Esophagus squamous epithelium (tissue), 5 donors: ENCODE data around the gene CCDC182. TPM values are rescaled to one million over a fixed set of nuclear protein-coding genes. Genes with fewer than 3 reads are reported as not detected.

Experiments used
- DNase-seq: peaks from one replicate; lab custom pipeline; 2025; lab: John Stamatoyannopoulos, UW
- H3K27ac ChIP-seq, 4 donors: fragments of 200-600 bp; sonication (generic); one replicate each; pipeline ENCODE4 v1.5.1; 2016 to 2019; ENCODE audit warnings: mild to moderate bottlenecking in 1 of 4
- H3K27me3 ChIP-seq, 4 donors: fragments of 200-600 bp; sonication (generic); 1 replicate in 3 of 4; 2 replicates in 1 of 4; pipeline versions ENCODE4 v1.5.1 to v1.6.0; 2017 to 2021; ENCODE audit warnings: antibody characterized with exemption in 1 of 4
- H3K36me3 ChIP-seq, 3 donors: fragments of 200-600 bp; sonication (generic); one replicate each; pipeline ENCODE4 v1.5.1; 2016 to 2019
- H3K4me1 ChIP-seq, 3 donors: fragments of 200-600 bp; sonication (generic); one replicate each; pipeline ENCODE4 v1.5.1; 2017 to 2019
- H3K4me3 ChIP-seq, 4 donors: fragments of 200-600 bp; sonication (generic); 1 replicate in 3 of 4; 2 replicates in 1 of 4; pipeline ENCODE4 v1.5.1; 2016 to 2019; ENCODE audit warnings: mild to moderate bottlenecking in 2 of 4, moderate library complexity in 1 of 4
- H3K9me3 ChIP-seq, 3 donors: fragments of 200-600 bp; sonication (generic); one replicate each; pipeline ENCODE4 v1.5.1; 2016 to 2019
- POLR2A ChIP-seq, 4 donors: fragments of 450-650 bp; IDR thresholded peaks; one replicate each; pipeline ENCODE4 v1.6.1; 2017; ENCODE audit warnings: antibody characterized with exemption in 4 of 4, mild to moderate bottlenecking in 4 of 4, moderate library complexity in 3 of 4
- WGBS, 2 donors: methylation state at CpG; one replicate each; pipeline ENCODE4 v1.1.5; 2018; 5-methylcytosine and 5-hydroxymethylcytosine counted together
- intact Hi-C: fragments of 100-400 bp; cut with DNase I; formaldehyde crosslinking; loops from one replicate; pipeline ENCODE4 v1.15.0; 2022
- small RNA-seq, 4 donors: library from RNA; depleted of rRNA; stranded (forward); fragments of <200 nt; gene quantifications; one replicate each; pipeline ENCODE3, GENCODE V24; 2016
- total RNA-seq, 4 donors: library from RNA; depleted of rRNA; stranded (reverse); fragments of >200 nt; gene quantifications; one replicate each; pipeline ENCODE4 v1.1.0, GENCODE V29; 2016
- TF ChIP-seq, protein P1 (sequence below), 6 experiments: fragments of 450-650 bp in 4 of 6; fragments of 200-600 bp in 2 of 6; sonication (generic) in 2 of 6; IDR thresholded peaks; one replicate each; pipeline ENCODE4 v1.5.1; 2016 to 2019; ENCODE audit warnings: antibody characterized with exemption in 6 of 6, mild to moderate bottlenecking in 4 of 6, moderate library complexity in 4 of 6
- donor health status: DM: yes; HTN: yes; CAD: no.

Gene CCDC182
- total RNA-seq, 4 donors from 2014 or later = not detected

DNA sequence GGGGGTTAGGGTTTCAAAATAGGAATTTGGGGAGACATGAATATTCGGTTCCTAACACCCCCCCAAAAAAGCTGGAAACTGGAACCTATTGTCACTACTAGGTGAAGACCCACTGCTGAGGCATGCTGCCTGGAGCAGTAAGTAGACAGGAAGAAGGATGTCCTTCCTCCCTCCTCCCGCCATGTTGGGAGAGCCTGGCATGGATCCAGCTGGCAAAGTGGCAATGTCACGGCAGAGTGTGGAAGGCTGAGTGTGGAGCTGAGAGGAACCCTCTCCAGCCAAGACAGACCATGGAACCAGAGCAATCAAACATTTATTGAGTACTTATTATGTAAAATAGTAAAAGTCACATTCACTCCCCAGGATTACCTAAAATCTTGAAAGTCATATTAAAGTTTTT lies 49.0 kb downstream of the CCDC182 start:
- H3K36me3 ChIP-seq = no peaks in the 10 kb centered on the region
- intact Hi-C loops = no loop called here
- DNase-seq = no peak
- H3K27ac ChIP-seq = no peak overlapping the region
- peaks cover 0 to 11% (median 0%) of the 10 kb centered on the region in 4 donors for H3K27me3 ChIP-seq
- H3K9me3 ChIP-seq = no peaks in the 10 kb centered on the region
- TF ChIP-seq POLR2A (IDR thresholded peaks at IDR 0.05) = no peak
- TF ChIP-seq, protein P1, sequence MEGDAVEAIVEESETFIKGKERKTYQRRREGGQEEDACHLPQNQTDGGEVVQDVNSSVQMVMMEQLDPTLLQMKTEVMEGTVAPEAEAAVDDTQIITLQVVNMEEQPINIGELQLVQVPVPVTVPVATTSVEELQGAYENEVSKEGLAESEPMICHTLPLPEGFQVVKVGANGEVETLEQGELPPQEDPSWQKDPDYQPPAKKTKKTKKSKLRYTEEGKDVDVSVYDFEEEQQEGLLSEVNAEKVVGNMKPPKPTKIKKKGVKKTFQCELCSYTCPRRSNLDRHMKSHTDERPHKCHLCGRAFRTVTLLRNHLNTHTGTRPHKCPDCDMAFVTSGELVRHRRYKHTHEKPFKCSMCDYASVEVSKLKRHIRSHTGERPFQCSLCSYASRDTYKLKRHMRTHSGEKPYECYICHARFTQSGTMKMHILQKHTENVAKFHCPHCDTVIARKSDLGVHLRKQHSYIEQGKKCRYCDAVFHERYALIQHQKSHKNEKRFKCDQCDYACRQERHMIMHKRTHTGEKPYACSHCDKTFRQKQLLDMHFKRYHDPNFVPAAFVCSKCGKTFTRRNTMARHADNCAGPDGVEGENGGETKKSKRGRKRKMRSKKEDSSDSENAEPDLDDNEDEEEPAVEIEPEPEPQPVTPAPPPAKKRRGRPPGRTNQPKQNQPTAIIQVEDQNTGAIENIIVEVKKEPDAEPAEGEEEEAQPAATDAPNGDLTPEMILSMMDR (IDR thresholded peaks at IDR 0.05) = no peak
- WGBS, 2 donors = 52 to 53% methylated on average over 3 of the region's 3 CpGs
- no peak overlapping the region for H3K4me3 ChIP-seq
- no peaks in the 10 kb centered on the region for H3K4me1 ChIP-seq

Small RNA genes within 50 kb of the gene (small RNA-seq; reads per million reads assigned to genes)
- gene RN7SKP94 = 0 reads per million in 4 donors

Other genes with a start within 250 kb of the CCDC182 start
- 10 to 100 TPM in 3 of 4 donors, 1 to 10 TPM in 1; 9.9 to 25.2 (median 20.8) TPM for gene MRPS23, start 104.7 kb upstream of the CCDC182 start, total RNA-seq
- 10 to 100 TPM in 3 of 4 donors, 1 to 10 TPM in 1; 7.4 to 27.3 (median 18.4) TPM for gene CUEDC1, start 210.1 kb upstream of the CCDC182 start, total RNA-seq
- 10 to 100 TPM; 20.3 to 61.4 (median 27.4) TPM for gene VEZF1, start 243.0 kb upstream of the CCDC182 start, total RNA-seq